Thyroid gland (tissue), 4 donors: ENCODE data around the gene TSHZ2.

Experiments used
- CTCF ChIP-seq, 6 experiments: fragments of 200-600 bp in 3 of 6; fragments of 450-650 bp in 3 of 6; sonication (generic) in 3 of 6; IDR thresholded peaks; one replicate each; pipeline ENCODE4 v1.5.1; 2016 to 2019; ENCODE audit warnings: antibody characterized with exemption in 6 of 6, mild to moderate bottlenecking in 2 of 6, inconsistent platforms in 1 of 6, moderate library complexity in 1 of 6
- POLR2A ChIP-seq, 2 donors: fragments of 450-650 bp; IDR thresholded peaks; one replicate each; pipeline ENCODE4 v1.6.1; 2017; ENCODE audit warnings: antibody characterized with exemption in 2 of 2, mild to moderate bottlenecking in 2 of 2, moderate library complexity in 1 of 2

GRCh38 chr20:53088786-53089185 is 116.6 kb downstream of the TSHZ2 start:
- TF ChIP-seq CTCF (IDR thresholded peaks at IDR 0.05), result no peak
- no peak for TF ChIP-seq POLR2A (IDR thresholded peaks at IDR 0.05)
